Motor neuron (in vitro differentiated cells): ENCODE results near the gene PHC3. TPM values are rescaled to one million over a fixed set of nuclear protein-coding genes. Genes with fewer than 3 reads are reported as not detected.
"Not testable (repeated sequence)": the region's sequence is repeated elsewhere in the genome, so short reads cannot be mapped to it uniquely, and the experiment has no call there.

ENCODE experiments used
- ATAC-seq, 8 experiments: fragments of 200-7000 bp; cut with Tn5 transposase; replicated peaks in 6 of 8; 2 replicates each; pipeline ENCODE4 v1.8.0; 2021; ENCODE audit warnings: mild to moderate bottlenecking in 8 of 8, moderate library complexity in 8 of 8
- H3K27ac ChIP-seq, 2 donors: fragments of 250-450 bp; sonication (Bioruptor Pico); 2 replicates each; pipeline ENCODE4 v1.9.0; 2021; ENCODE audit warnings: antibody characterized with exemption in 2 of 2, mild to moderate bottlenecking in 2 of 2, moderate library complexity in 1 of 2
- H3K4me1 ChIP-seq, 2 donors: fragments of 250-450 bp; sonication (Bioruptor Pico); replicated peaks in 1 of 2; 2 replicates each; pipeline ENCODE4 v1.6.1; 2021; ENCODE audit warnings: antibody characterized with exemption in 2 of 2, mild to moderate bottlenecking in 2 of 2, moderate library complexity in 1 of 2
- H3K4me3 ChIP-seq, 5 donors: fragments of 250-450 bp; sonication (Bioruptor Pico); 2 replicates each; pipeline ENCODE4 v1.9.0; 2021; ENCODE audit warnings: antibody characterized with exemption in 5 of 5, mild to moderate bottlenecking in 5 of 5, moderate library complexity in 4 of 5
- WGBS, 10 experiments: fragments of 450-650 bp; shearing (Covaris generic); methylation state at CpG; one replicate each; pipeline ENCODE4 v1.0.0; 2022; 5-methylcytosine and 5-hydroxymethylcytosine counted together
- in situ Hi-C, 9 experiments: fragments of 400-800 bp; cut with MboI; loops; one replicate each; pipeline ENCODE4 v1.15.0; 2021; ENCODE audit warnings: low sequenced_read_pairs in 9 of 9, low pct_unique_long_range_greater_than_20kb in 2 of 9; ENCODE audit not compliant: unreplicated experiment in 9 of 9
- total RNA-seq, 8 experiments: library from RNA; unstranded; fragments of 300-600 nt; gene quantifications; 2 replicates each; pipeline versions ENCODE4 v1.2.3 to v1.2.4, GENCODE V29; 2022

PHC3 gene
- total RNA-seq, 8 experiments from 2014 or later: 12.4 to 58.5 (median 24.6) TPM

- ATAC-seq: no peak
- Histone ChIP-seq H3K27ac (no peak overlapping the region), H3K4me3 (no peak overlapping the region), H3K4me1 (no peaks in the 10 kb centered on the region)
- WGBS, 10 experiments: 83 to 100% (median 100%) methylated on average over 1 to 3 of the region's 3 CpGs; no CpG with 5 or more reads in 2 of the 10 experiments
- in situ Hi-C loops: no loop called here
Measured at GRCh38 chr3:170144437-170144843, 37.1 kb downstream of the PHC3 start.

- ATAC-seq: no peak
- in situ Hi-C loops: no loop called here
- Histone ChIP-seq H3K4me3 (no peak overlapping the region), H3K27ac (no peak overlapping the region), H3K4me1 (no peaks in the 10 kb centered on the region)
- WGBS, 10 experiments: 68 to 100% (median 89%) methylated on average over 1 to 2 of the region's 2 CpGs
Measured at GRCh38 chr3:170142373-170142772, 39.2 kb downstream of the PHC3 start.

GRCh38 chr3:170137986-170138385 is 43.5 kb downstream of the PHC3 start:
- in situ Hi-C loops: no loop called here
- Histone ChIP-seq H3K4me1 (no peaks in the 10 kb centered on the region), H3K4me3 (no peak overlapping the region), H3K27ac (no peak overlapping the region)
- ATAC-seq: no peak
- 83 to 100% (median 97%) methylated on average over 1 to 5 of the region's 5 CpGs; no CpG with 5 or more reads in 4 of the 10 experiments for WGBS, 10 experiments

GRCh38 chr3:170132335-170132734 is 49.2 kb downstream of the PHC3 start:
- Histone ChIP-seq H3K4me3 (no peak overlapping the region), H3K4me1 (peaks cover 3 to 6% of the 10 kb centered on the region in 2 donors), H3K27ac (no peak overlapping the region)
- peak in 2 of 8 experiments; percentile 43 to 51 for ATAC-seq
- in situ Hi-C loops: no loop called here
- 17 to 100% (median 100%) methylated on average over 1 to 2 of the region's 2 CpGs; no CpG with 5 or more reads in 5 of the 10 experiments for WGBS, 10 experiments

- H3K27ac ChIP-seq: peak overlapping the region in 1 of 2 donors; percentile 79
- in situ Hi-C loops: no loop called here
- H3K4me3 ChIP-seq: no peak overlapping the region
- no peak for ATAC-seq
- H3K4me1 ChIP-seq: peaks cover 3 to 6% of the 10 kb centered on the region in 2 donors
Measured at GRCh38 chr3:170130532-170130931, 51.0 kb downstream of the PHC3 start.

- peaks cover 3 to 6% of the 10 kb centered on the region in 2 donors for H3K4me1 ChIP-seq
- WGBS, 10 experiments: 20 to 100% (median 40%) methylated on average over 1 of the region's 1 CpG; no CpG with 5 or more reads in 5 of the 10 experiments
- in situ Hi-C loops: no loop called here
- H3K27ac ChIP-seq: no peak overlapping the region
- H3K4me3 ChIP-seq: no peak overlapping the region
- ATAC-seq: peak in 7 of 8 experiments; percentile 24 to 98 (median 64)
Measured at GRCh38 chr3:170128977-170129431, 52.5 kb downstream of the PHC3 start.

- in situ Hi-C loops: no loop called here
- H3K4me3 ChIP-seq: no peak overlapping the region
- WGBS, 10 experiments: 6 to 100% (median 76%) methylated on average over 1 to 4 of the region's 4 CpGs
- no peak overlapping the region for H3K27ac ChIP-seq
- H3K4me1 ChIP-seq: peaks cover 3 to 6% of the 10 kb centered on the region in 2 donors
- ATAC-seq: peak in 3 of 8 experiments; percentile 28 to 72 (median 37)
Measured at GRCh38 chr3:170128259-170128976, 53.1 kb downstream of the PHC3 start.

- H3K4me3 ChIP-seq: no peak overlapping the region
- no peaks in the 10 kb centered on the region for H3K4me1 ChIP-seq
- in situ Hi-C loops: no loop called here
- peak in 2 of 8 experiments; percentile 33 to 51 for ATAC-seq
- no peak overlapping the region for H3K27ac ChIP-seq
Measured at GRCh38 chr3:170117134-170117533, 64.4 kb downstream of the PHC3 start.

GRCh38 chr3:170114165-170114564 is 67.4 kb downstream of the PHC3 start:
- H3K27ac ChIP-seq, H3K4me3 ChIP-seq, ATAC-seq, in situ Hi-C loops, H3K4me1 ChIP-seq: not testable (repeated sequence)
- 40 to 100% (median 95%) methylated on average over 1 to 4 of the region's 8 CpGs; no CpG with 5 or more reads in 4 of the 10 experiments for WGBS, 10 experiments

GRCh38 chr3:170111147-170111771 is 70.3 kb downstream of the PHC3 start:
- 80 to 100% (median 92%) methylated on average over 1 to 9 of the region's 9 CpGs; no CpG with 5 or more reads in 1 of the 10 experiments for WGBS, 10 experiments

GRCh38 chr3:170109579-170110293 is 71.8 kb downstream of the PHC3 start:
- no peak for ATAC-seq
- H3K27ac ChIP-seq: no peak overlapping the region
- no peak overlapping the region for H3K4me3 ChIP-seq
- 66 to 100% (median 91%) methylated on average over 1 to 2 of the region's 2 CpGs for WGBS, 10 experiments
- H3K4me1 ChIP-seq: no peaks in the 10 kb centered on the region
- in situ Hi-C loops: no loop called here

More at GRCh38 chr3:170111147-170111771, 70.3 kb downstream of the PHC3 start:
- no peak overlapping the region for H3K27ac ChIP-seq
- in situ Hi-C loops: no loop called here
- H3K4me1 ChIP-seq: no peaks in the 10 kb centered on the region
- no peak for ATAC-seq
- no peak overlapping the region for H3K4me3 ChIP-seq

- ATAC-seq: peak in 2 of 8 experiments; percentile 46 to 64
- 69 to 100% (median 95%) methylated on average over 2 to 3 of the region's 3 CpGs for WGBS, 10 experiments
- Histone ChIP-seq H3K27ac (no peak overlapping the region), H3K4me1 (no peaks in the 10 kb centered on the region), H3K4me3 (no peak overlapping the region)
- in situ Hi-C loops: no loop called here
Measured at GRCh38 chr3:170108955-170109354, 72.6 kb downstream of the PHC3 start.

GRCh38 chr3:170107941-170108340 is 73.6 kb downstream of the PHC3 start:
- WGBS, 10 experiments: 14 to 100% (median 90%) methylated on average over 1 of the region's 1 CpG; no CpG with 5 or more reads in 3 of the 10 experiments
- Histone ChIP-seq H3K4me1 (no peaks in the 10 kb centered on the region), H3K4me3 (no peak overlapping the region), H3K27ac (no peak overlapping the region)
- ATAC-seq: no peak
- in situ Hi-C loops: no loop called here
